Stimulated activated CD8-positive, alpha-beta memory T cell treated with anti-CD3 and anti-CD28 coated beads, Interleukin-15, amount 100 ng/mL, for 4 hours (primary cell): Measurements from ENCODE around the gene ZNG1C.
"Not testable (repeated sequence)": the region's sequence is repeated elsewhere in the genome, so short reads cannot be mapped to it uniquely, and the experiment has no call there.

Experiments
- DNase-seq, 2 donors: peaks; one replicate each; pipeline ENCODE4 v3.0.0-alpha.2; 2020; ENCODE audit warnings: low read depth in 2 of 2

Gene ZNG1C

DNA sequence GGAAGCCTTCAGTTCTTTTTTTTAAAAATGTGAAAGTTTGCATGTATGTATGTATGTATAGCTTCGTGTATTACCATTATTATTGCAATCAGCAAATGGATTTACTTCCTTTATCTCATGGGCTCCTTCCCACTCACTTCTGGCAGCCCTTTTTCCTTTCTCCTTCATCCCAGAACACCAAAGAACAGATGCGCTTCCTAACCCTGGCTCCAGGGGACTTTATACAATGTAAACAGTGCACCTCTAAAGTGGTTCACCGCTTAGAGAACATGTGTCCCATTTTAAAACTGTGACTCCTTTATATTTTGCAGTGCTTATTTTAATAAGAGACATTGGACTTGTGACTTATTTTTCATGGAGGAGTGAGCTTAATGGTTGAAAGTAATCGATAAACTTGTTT, 101.5 kb downstream of the ZNG1C start:
- DNase-seq, result not testable (repeated sequence)

GRCh38 chr9:68343992-68344391, 102.2 kb downstream of the ZNG1C start:
- DNase-seq, result not testable (repeated sequence)
